Measurements from ENCODE around the gene TXN2. TPM values are rescaled to one million over a fixed set of nuclear protein-coding genes. Genes with fewer than 3 reads are reported as not detected.

Gene TXN2
- total RNA-seq, 1 experiment from 2014 or later, result 58.6 TPM

- no peaks in the 10 kb centered on the region for H3K9me3 ChIP-seq (ENCODE audit: control insufficient read depth, low read depth, low read length)
- H4K91ac ChIP-seq (ENCODE audit: insufficient read length, low read depth, low read length), result no peak overlapping the region
- no peak overlapping the region for H3K56ac ChIP-seq (ENCODE audit: insufficient read length, low read depth, low read length)
- no peak overlapping the region for H2BK12ac ChIP-seq (ENCODE audit: insufficient read length, low read depth, low read length)
- H3K79me1 ChIP-seq (ENCODE audit: insufficient read depth, low read depth, low read length, poor library complexity, severe bottlenecking), result no peaks in the 10 kb centered on the region
- no peak overlapping the region for H4K5ac ChIP-seq (ENCODE audit: insufficient read length, low read depth, low read length)
- H3K27me3 ChIP-seq (ENCODE audit: insufficient read depth, low read length), result no peaks in the 10 kb centered on the region
- no peak overlapping the region for H3T11ph ChIP-seq (ENCODE audit: low read length)
- no peak overlapping the region for H3K18ac ChIP-seq (ENCODE audit: insufficient read length, low read depth, low read length)
- no peaks in the 10 kb centered on the region for H3K4me1 ChIP-seq (ENCODE audit: insufficient read depth, low read length)
- H4K8ac ChIP-seq (replicated peaks; ENCODE audit: insufficient read length, low read depth, low read length), result no peak overlapping the region
- no peak overlapping the region for H3K9ac ChIP-seq (ENCODE audit: extremely low read depth, insufficient read length, low read length)
- H3K36me3 Mint-ChIP-seq (ENCODE audit: insufficient read depth in 1 of 3, low read depth in 3 of 3), result peaks cover 17 to 55% (median 49%) of the 10 kb centered on the region in 3 experiments; a peak in 6 of 7 replicates
- H3K4me2 ChIP-seq (ENCODE audit: insufficient read depth, insufficient read length, low read length), result no peak overlapping the region
- H2AFZ ChIP-seq (ENCODE audit: low read length), result no peak overlapping the region
- no peak overlapping the region for H3K27ac ChIP-seq (ENCODE audit: insufficient read length, low read depth, low read length)
- H3K79me2 ChIP-seq (ENCODE audit: insufficient read depth, low read length), result no peaks in the 10 kb centered on the region
- no peak overlapping the region for H2BK5ac ChIP-seq (ENCODE audit: insufficient read length, low read length)
- H2BK15ac ChIP-seq (ENCODE audit: low read depth, low read length), result no peak overlapping the region
- WGBS (ENCODE audit: extremely low coverage, insufficient read length, low lambda C conversion rate), result no CpG with 5 or more reads among the region's 6 CpGs
- no peaks in the 10 kb centered on the region for H3K9me3 Mint-ChIP-seq
- H3K27me3 Mint-ChIP-seq (ENCODE audit: low read depth), result no peaks in the 10 kb centered on the region
- H2AK5ac ChIP-seq (ENCODE audit: insufficient read length, low read length), result no peak overlapping the region
- H4K20me1 ChIP-seq (ENCODE audit: control insufficient read depth, insufficient read depth, insufficient read length), result no peaks in the 10 kb centered on the region
- no peak overlapping the region for H2BK120ac ChIP-seq (ENCODE audit: low read depth, low read length, poor library complexity, severe bottlenecking)
- H3K4me1 Mint-ChIP-seq, result peaks cover 0 to 2% of the 10 kb centered on the region in 2 experiments; a peak in 2 of 4 replicates
- no peak overlapping the region for H3K4ac ChIP-seq (ENCODE audit: low read depth, low read length)
- DNase-seq, result no peak
- no peak overlapping the region for H2BK20ac ChIP-seq (ENCODE audit: low read depth, low read length, poor library complexity, severe bottlenecking)
- no peak overlapping the region for H3K27ac Mint-ChIP-seq
- TF ChIP-seq, protein P1, sequence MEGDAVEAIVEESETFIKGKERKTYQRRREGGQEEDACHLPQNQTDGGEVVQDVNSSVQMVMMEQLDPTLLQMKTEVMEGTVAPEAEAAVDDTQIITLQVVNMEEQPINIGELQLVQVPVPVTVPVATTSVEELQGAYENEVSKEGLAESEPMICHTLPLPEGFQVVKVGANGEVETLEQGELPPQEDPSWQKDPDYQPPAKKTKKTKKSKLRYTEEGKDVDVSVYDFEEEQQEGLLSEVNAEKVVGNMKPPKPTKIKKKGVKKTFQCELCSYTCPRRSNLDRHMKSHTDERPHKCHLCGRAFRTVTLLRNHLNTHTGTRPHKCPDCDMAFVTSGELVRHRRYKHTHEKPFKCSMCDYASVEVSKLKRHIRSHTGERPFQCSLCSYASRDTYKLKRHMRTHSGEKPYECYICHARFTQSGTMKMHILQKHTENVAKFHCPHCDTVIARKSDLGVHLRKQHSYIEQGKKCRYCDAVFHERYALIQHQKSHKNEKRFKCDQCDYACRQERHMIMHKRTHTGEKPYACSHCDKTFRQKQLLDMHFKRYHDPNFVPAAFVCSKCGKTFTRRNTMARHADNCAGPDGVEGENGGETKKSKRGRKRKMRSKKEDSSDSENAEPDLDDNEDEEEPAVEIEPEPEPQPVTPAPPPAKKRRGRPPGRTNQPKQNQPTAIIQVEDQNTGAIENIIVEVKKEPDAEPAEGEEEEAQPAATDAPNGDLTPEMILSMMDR (conservative IDR thresholded peaks at IDR 0.05), result no peak
- no peak overlapping the region for H3K14ac ChIP-seq (ENCODE audit: insufficient read depth, low read length)
- no peak overlapping the region for H3K23ac ChIP-seq (ENCODE audit: insufficient read length, low read depth, low read length)
- H3K23me2 ChIP-seq (ENCODE audit: insufficient read length, low read depth, low read length, poor library complexity, severe bottlenecking), result no peaks in the 10 kb centered on the region
- no peak overlapping the region for H3K4me3 Mint-ChIP-seq
These were observed 6.1 kb downstream of the TXN2 start for GRCh38 chr22:36475341-36475740.
